Naive thymus-derived CD4-positive, alpha-beta T cell (primary cell): ENCODE results near the gene HSD11B1L. TPM values are rescaled to one million over a fixed set of nuclear protein-coding genes. Genes with fewer than 3 reads are reported as not detected.

Experiments used
- ATAC-seq: fragments of 150-1000 bp; cut with Tn5 transposase; 2 replicates; pipeline ENCODE4 v1.10.0; 2021; ENCODE audit warnings: mild to moderate bottlenecking, moderate library complexity
- CTCF ChIA-PET: fragments of 350-600 bp; sonication (Branson Sonifier 250); formaldehyde crosslinking; loops from one replicate; lab custom pipeline; 2021; ENCODE audit warnings: antibody characterized with exemption; lab: Charles Lee
- POLR2A ChIA-PET: fragments of 350-600 bp; sonication (Branson Sonifier 250); formaldehyde crosslinking; loops from one replicate; lab custom pipeline; 2021; ENCODE audit warnings: antibody characterized with exemption, inconsistent platforms; lab: Charles Lee
- DNase-seq, 9 donors: peaks; one replicate each; pipeline versions ENCODE4 v3.0.0 to v3.0.0-alpha.2; 2020 to 2022; ENCODE audit warnings: mixed read lengths in 1 of 9
- H3K27ac ChIP-seq: one replicate; pipeline ENCODE4 v1.7.0; 2013; ENCODE audit warnings: mild to moderate bottlenecking, low read depth, low read length, moderate library complexity
- H3K27me3 ChIP-seq, 2 donors: one replicate each; pipeline ENCODE4 v1.7.0; 2013; ENCODE audit warnings: low read length in 2 of 2, mild to moderate bottlenecking in 2 of 2, moderate library complexity in 2 of 2; ENCODE audit not compliant: control insufficient read depth in 2 of 2, insufficient read depth in 2 of 2
- H3K36me3 ChIP-seq, 3 experiments: 1 replicate in 2 of 3; 2 replicates in 1 of 3; pipeline ENCODE4 v1.7.0; 2013; ENCODE audit warnings: low read length in 3 of 3, mild to moderate bottlenecking in 3 of 3, moderate library complexity in 1 of 3; ENCODE audit not compliant: insufficient read depth in 3 of 3, control insufficient read depth in 2 of 3
- H3K4me1 ChIP-seq, 2 donors: one replicate each; pipeline ENCODE4 v1.7.0; 2013; ENCODE audit warnings: low read length in 2 of 2, mild to moderate bottlenecking in 2 of 2, moderate library complexity in 1 of 2; ENCODE audit not compliant: control insufficient read depth in 2 of 2, insufficient read depth in 2 of 2
- H3K4me3 ChIP-seq: 2 replicates; pipeline ENCODE4 v1.7.0; 2013; ENCODE audit warnings: mild to moderate bottlenecking, low read length
- H3K9me3 ChIP-seq, 3 experiments: 1 replicate in 2 of 3; 2 replicates in 1 of 3; pipeline ENCODE4 v1.7.0; 2013; ENCODE audit warnings: low read length in 3 of 3; ENCODE audit not compliant: control insufficient read depth in 2 of 3
- H3K27ac Mint-ChIP-seq, 9 donors: one replicate each; pipeline ENCODE4 v1.8.0; 2020 to 2022; ENCODE audit warnings: mixed read lengths in 9 of 9, mild to moderate bottlenecking in 8 of 9, moderate library complexity in 5 of 9, inconsistent platforms in 2 of 9
- H3K27me3 Mint-ChIP-seq, 5 donors: one replicate each; pipeline ENCODE4 v1.8.0; 2021 to 2022; ENCODE audit warnings: mixed read lengths in 5 of 5, mild to moderate bottlenecking in 1 of 5
- H3K36me3 Mint-ChIP-seq, 5 donors: one replicate each; pipeline ENCODE4 v1.8.0; 2020 to 2022; ENCODE audit warnings: mixed read lengths in 5 of 5, mild to moderate bottlenecking in 3 of 5, inconsistent platforms in 1 of 5
- H3K4me1 Mint-ChIP-seq, 7 donors: one replicate each; pipeline ENCODE4 v1.8.0; 2020 to 2022; ENCODE audit warnings: mixed read lengths in 7 of 7, mild to moderate bottlenecking in 3 of 7, inconsistent platforms in 1 of 7
- H3K4me3 Mint-ChIP-seq, 10 donors: one replicate each; pipeline ENCODE4 v1.8.0; 2020 to 2022; ENCODE audit warnings: mild to moderate bottlenecking in 10 of 10, mixed read lengths in 10 of 10, moderate library complexity in 6 of 10, inconsistent platforms in 2 of 10
- H3K9me3 Mint-ChIP-seq, 11 donors: one replicate each; pipeline ENCODE4 v1.8.0; 2020 to 2022; ENCODE audit warnings: mixed read lengths in 11 of 11, mild to moderate bottlenecking in 4 of 11, inconsistent platforms in 1 of 11, moderate library complexity in 1 of 11
- intact Hi-C, 2 donors: fragments of 100-400 bp; cut with micrococcal nuclease; formaldehyde crosslinking; loops; one replicate each; pipeline ENCODE4 v1.15.1; 2023
- polyA plus RNA-seq, 2 donors: library from polyadenylated mRNA; unstranded; fragments of 300-500 nt; fragmentation: Illumina TruSeq; gene quantifications; one replicate each; pipeline ENCODE4 v1.2.3, GENCODE V29; 2021
- total RNA-seq, 6 experiments: library from RNA in 5 of 6; stranded (reverse) in 5 of 6; gene quantifications; 1 replicate in 5 of 6; 2 replicates in 1 of 6; pipeline ENCODE4 v1.2.3 and lab custom pipeline; 2021 to 2026

Gene HSD11B1L, protein sequence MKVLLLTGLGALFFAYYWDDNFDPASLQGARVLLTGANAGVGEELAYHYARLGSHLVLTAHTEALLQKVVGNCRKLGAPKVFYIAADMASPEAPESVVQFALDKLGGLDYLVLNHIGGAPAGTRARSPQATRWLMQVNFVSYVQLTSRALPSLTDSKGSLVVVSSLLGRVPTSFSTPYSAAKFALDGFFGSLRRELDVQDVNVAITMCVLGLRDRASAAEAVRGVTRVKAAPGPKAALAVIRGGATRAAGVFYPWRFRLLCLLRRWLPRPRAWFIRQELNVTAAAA
- 1 to 10 TPM; 2.8 to 5.2 (median 3.6) TPM for total RNA-seq
- polyA plus RNA-seq: 1 to 10 TPM; 8.4 to 9.6 TPM
- 2.0 reads per million, percentile 9 among the genes with 10 or more reads in this experiment for total RNA-seq (lab: John Stamatoyannopoulos, UW)

DNA sequence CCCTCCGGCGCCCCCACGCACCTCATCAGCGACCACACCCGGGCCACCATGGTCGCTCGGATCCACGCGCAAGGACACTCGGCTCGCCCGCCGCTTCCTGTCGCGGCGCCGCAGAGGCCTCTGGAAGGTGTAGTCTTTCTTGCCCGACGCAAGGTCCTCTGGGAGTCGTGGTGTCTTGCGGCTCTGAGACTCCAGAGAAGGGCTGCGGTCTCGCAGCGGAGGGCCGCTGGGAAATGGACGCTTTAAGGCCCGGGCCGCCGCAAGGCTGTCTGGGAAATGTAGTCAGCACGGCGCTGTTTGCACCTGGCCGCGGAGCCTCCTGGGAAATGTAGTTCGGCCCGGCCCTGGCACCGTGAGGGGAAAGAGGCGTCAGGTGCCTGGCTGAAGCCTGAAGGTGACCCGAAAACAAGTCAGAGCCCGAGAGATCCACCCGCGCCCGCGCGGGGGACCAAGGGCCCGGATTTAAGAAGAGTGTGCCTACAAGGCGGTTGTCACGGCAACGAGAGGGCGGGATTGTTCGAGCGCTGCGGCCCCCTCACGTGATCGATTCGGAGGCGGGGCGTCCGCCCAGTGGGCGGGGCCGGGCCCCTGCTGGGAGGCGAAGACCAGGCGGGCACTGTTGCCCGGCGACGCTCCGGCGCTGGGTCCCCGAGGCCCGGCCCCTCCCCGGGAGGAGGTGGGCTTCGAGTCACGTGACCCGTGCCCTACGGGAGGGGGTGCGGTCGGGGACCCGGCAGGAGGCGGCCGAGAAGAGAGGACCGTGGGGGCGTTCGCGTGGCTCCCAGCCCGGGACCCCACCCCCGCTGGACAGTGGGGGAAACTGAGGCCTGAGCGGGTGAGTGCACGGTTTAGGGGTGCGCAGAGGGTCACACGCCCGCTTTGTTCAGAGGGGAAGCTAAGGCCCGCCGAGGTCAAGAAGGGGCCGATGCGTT, at the start of gene HSD11B1L, which contains the start of gene MICOS13:
HSD11B1L (plus strand) TSS at position 591 of the 932 bp plus-strand sequence. CDS start 3,806 bp downstream, outside the sequence.
MICOS13 (minus strand) TSS at position 80 of the 932 bp plus-strand sequence; CDS start at position 50, 30 bp downstream.
- Histone ChIP-seq H3K9me3 (no peaks in the 10 kb centered on the region), H3K27me3 (no peaks in the 10 kb centered on the region), H3K27ac (peak within 1 kb of the TSS; percentile 98), H3K4me1 (peaks cover 8 to 18% of the 10 kb centered on the region in 2 donors), H3K4me3 (peak within 1 kb of the TSS; percentile 100), H3K36me3 (peaks cover 0 to 13% (median 0%) of the 10 kb centered on the region in 3 experiments)
- Mint-ChIP-seq H3K27ac (peak within 1 kb of the TSS; percentile 94 to 100 (median 97)), H3K4me3 (peak within 1 kb of the TSS; percentile 85 to 97 (median 94)), H3K9me3 (peaks cover 0 to 4% (median 0%) of the 10 kb centered on the region in 11 donors), H3K36me3 (peaks cover 0 to 4% (median 0%) of the 10 kb centered on the region in 5 donors), H3K27me3 (peaks cover 0 to 18% (median 0%) of the 10 kb centered on the region in 5 donors), H3K4me1 (peaks cover 20 to 33% (median 25%) of the 10 kb centered on the region in 7 donors)
- peak; percentile 96 for ATAC-seq
- ChIA-PET POLR2A (interaction anchor here (1.0 to 1.7 kb wide), 2 partner anchors 9 to 11 kb away, joined by 3 to 6 read pairs; partner anchors contain the start of gene RPL36), CTCF (no interaction called here)
- intact Hi-C loops: loop anchor here (1.0 to 10.0 kb wide), 16 partner anchors 10 to 1854 kb away; partner anchors contain the start of genes CATSPERD (in 2 of the 2), LONP1 (in 2 of the 2), RPL36 (in 2 of the 2) and SAFB2 (in 2 of the 2)
- DNase-seq: peak; percentile 98 to 99 (median 99)

DNA sequence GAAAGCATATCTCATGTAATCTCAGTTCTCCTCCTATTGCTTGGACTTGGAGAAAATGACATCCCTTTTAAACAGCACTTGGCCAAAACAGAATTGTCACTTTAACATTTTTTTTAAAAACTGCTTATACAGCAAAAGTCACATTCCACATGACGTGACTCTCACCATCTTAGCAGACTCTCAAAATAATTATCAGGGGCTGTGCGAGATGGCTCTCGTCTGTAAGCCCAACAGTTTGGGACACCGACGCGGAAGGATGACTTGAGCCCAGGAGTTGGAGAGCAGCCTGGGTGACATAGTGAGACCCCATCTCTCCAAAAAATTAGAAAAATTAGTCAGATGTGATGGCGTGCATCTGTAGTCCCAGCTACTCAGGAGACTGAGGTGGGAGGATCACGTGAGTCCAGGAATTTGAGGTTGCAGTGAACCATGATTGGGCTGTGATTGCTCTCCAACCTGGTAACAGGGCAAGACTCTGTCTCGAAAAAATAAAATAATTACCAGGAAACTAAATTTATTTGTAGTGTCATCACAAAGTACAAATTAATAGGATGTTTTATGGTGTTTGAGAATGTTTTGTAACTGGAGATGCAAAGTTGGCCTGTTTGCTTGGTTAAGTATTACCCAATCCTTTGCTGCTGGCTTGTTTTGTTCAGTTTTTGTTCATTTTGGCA, 49.1 kb upstream of the HSD11B1L start:
- no peak for DNase-seq
- H3K4me1 ChIP-seq: peaks cover 34 to 41% of the 10 kb centered on the region in 2 donors
- no peaks in the 10 kb centered on the region for H3K27me3 Mint-ChIP-seq
- H3K4me3 ChIP-seq: no peak overlapping the region
- no peak overlapping the region for H3K27ac ChIP-seq
- CTCF ChIA-PET: no interaction called here
- H3K36me3 ChIP-seq: peaks cover 9 to 32% (median 18%) of the 10 kb centered on the region in 3 experiments
- POLR2A ChIA-PET: interaction anchor here (1.2 kb wide), 1 partner anchor 9 kb away, joined by 5 read pairs; the partner anchor contains the start of genes SAFB and SAFB2
- no peaks in the 10 kb centered on the region for H3K27me3 ChIP-seq
- no peak for ATAC-seq
- peak overlapping the region in 7 of 10 donors; percentile 15 to 66 (median 61) for H3K4me3 Mint-ChIP-seq
- peaks cover 52 to 93% (median 79%) of the 10 kb centered on the region in 7 donors for H3K4me1 Mint-ChIP-seq
- H3K9me3 ChIP-seq: no peaks in the 10 kb centered on the region
- H3K36me3 Mint-ChIP-seq: peaks cover 5 to 21% (median 15%) of the 10 kb centered on the region in 5 donors
- H3K9me3 Mint-ChIP-seq: no peaks in the 10 kb centered on the region
- intact Hi-C loops: no loop called here
- peak overlapping the region in 6 of 9 donors; percentile 3 to 52 (median 32) for H3K27ac Mint-ChIP-seq

DNA sequence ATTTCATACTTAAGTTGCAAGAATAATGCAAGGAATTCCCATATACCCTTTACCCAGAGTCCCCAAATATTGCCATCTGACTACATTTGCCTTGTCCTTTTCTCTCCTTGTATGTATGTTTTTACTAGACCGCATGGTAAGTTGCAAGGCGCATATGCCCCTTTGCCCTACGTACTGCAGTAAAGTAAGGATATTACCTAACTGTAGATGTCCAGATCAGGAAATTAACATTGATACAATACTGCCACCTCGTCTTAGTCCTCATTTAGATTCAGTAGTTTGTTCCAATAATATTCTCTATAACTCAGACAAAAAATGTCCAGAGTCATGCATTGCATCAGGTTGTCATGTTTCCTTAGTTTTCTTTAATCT, 48.6 kb upstream of the HSD11B1L start:
- Mint-ChIP-seq H3K4me3 (peak overlapping the region in 8 of 10 donors; percentile 2 to 66 (median 54)), H3K36me3 (peaks cover 5 to 21% (median 15%) of the 10 kb centered on the region in 5 donors), H3K4me1 (peaks cover 50 to 90% (median 77%) of the 10 kb centered on the region in 7 donors), H3K9me3 (no peaks in the 10 kb centered on the region), H3K27ac (peak overlapping the region in 1 of 9 donors; percentile 52), H3K27me3 (no peaks in the 10 kb centered on the region)
- Histone ChIP-seq H3K4me3 (no peak overlapping the region), H3K9me3 (no peaks in the 10 kb centered on the region), H3K36me3 (peaks cover 7 to 27% (median 13%) of the 10 kb centered on the region in 3 experiments), H3K27me3 (no peaks in the 10 kb centered on the region), H3K27ac (no peak overlapping the region), H3K4me1 (peaks cover 33 to 36% of the 10 kb centered on the region in 2 donors)
- ATAC-seq (no peak), DNase-seq (no peak)
- POLR2A ChIA-PET: no interaction called here
- intact Hi-C loops: no loop called here
- CTCF ChIA-PET: no interaction called here

DNA sequence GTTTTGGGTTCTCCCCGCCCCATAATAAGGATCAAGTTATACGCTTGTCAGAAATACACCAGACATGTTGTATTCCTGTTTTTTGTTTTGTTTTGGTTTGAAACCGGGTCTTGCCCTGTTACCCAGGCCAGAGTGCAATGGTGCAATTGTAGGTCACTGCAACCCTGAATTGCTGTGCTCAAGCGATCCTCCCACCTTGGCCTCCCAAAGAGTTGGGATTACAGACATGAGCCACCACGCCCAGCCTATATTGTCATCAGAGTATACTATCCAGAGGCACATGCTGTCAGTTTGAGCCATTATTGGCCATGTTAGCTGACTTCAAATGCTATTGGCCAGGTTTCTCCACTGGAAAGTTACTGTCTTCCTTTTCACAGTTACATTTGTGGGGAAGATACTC, 48.2 kb upstream of the HSD11B1L start:
- H3K9me3 Mint-ChIP-seq: no peaks in the 10 kb centered on the region
- H3K36me3 Mint-ChIP-seq: peaks cover 2 to 16% (median 12%) of the 10 kb centered on the region in 5 donors
- peak overlapping the region in 3 of 9 donors; percentile 20 to 52 (median 30) for H3K27ac Mint-ChIP-seq
- ATAC-seq (no peak), DNase-seq (no peak)
- H3K27me3 ChIP-seq: no peaks in the 10 kb centered on the region
- intact Hi-C loops: no loop called here
- H3K4me3 Mint-ChIP-seq: peak overlapping the region in 6 of 10 donors; percentile 12 to 66 (median 60)
- ChIA-PET POLR2A (no interaction called here), CTCF (no interaction called here)
- no peak overlapping the region for H3K27ac ChIP-seq
- H3K27me3 Mint-ChIP-seq: no peaks in the 10 kb centered on the region
- peaks cover 46 to 89% (median 75%) of the 10 kb centered on the region in 7 donors for H3K4me1 Mint-ChIP-seq
- no peaks in the 10 kb centered on the region for H3K9me3 ChIP-seq
- H3K36me3 ChIP-seq: peaks cover 7 to 23% (median 8%) of the 10 kb centered on the region in 3 experiments
- H3K4me1 ChIP-seq: peaks cover 29 to 32% of the 10 kb centered on the region in 2 donors
- no peak overlapping the region for H3K4me3 ChIP-seq

DNA sequence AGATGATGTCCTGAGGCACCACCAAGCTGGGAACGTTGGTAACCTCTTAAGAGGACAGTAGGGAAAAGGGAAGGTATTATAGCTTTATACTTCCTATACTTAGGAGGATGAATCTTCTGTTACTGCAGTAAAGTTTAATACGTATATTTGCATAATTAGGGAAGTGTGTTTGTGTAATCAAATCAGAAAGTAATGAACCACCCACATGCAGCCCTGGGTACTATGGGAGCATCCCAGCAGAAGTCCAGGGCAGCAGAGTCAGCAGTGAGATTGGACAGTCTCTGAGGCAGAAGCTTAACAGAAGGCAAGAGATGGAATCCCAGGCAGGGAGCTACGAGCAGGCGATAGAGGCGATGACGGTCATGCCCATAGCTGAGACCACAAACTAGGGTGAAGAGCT, 45.4 kb upstream of the HSD11B1L start:
- H3K4me3 Mint-ChIP-seq: peak overlapping the region in 2 of 10 donors; percentile 8 to 19
- no peaks in the 10 kb centered on the region for H3K27me3 Mint-ChIP-seq
- DNase-seq (no peak), ATAC-seq (no peak)
- H3K9me3 Mint-ChIP-seq: no peaks in the 10 kb centered on the region
- intact Hi-C loops: no loop called here
- H3K36me3 Mint-ChIP-seq: peaks cover 0 to 11% (median 5%) of the 10 kb centered on the region in 5 donors
- Histone ChIP-seq H3K27ac (no peak overlapping the region), H3K36me3 (peaks cover 0 to 14% (median 4%) of the 10 kb centered on the region in 3 experiments), H3K4me1 (peaks cover 14% of the 10 kb centered on the region in 2 donors), H3K27me3 (no peaks in the 10 kb centered on the region), H3K4me3 (no peak overlapping the region), H3K9me3 (no peaks in the 10 kb centered on the region)
- ChIA-PET CTCF (interaction anchor here (0.6 to 1.5 kb wide), 2 partner anchors 54 to 80 kb away, joined by 3 read pairs; no protein-coding TSS in a partner anchor), POLR2A (interaction anchor here (0.9 to 1.3 kb wide), 3 partner anchors 11 to 16 kb away, joined by 4 to 7 read pairs (median 6); partner anchors contain the start of genes SAFB and SAFB2)
- H3K4me1 Mint-ChIP-seq: peaks cover 33 to 76% (median 58%) of the 10 kb centered on the region in 7 donors
- H3K27ac Mint-ChIP-seq: peak overlapping the region in 3 of 9 donors; percentile 10 to 22 (median 17)
